BE2C (cell line): ENCODE data around the gene USP36.

ENCODE experiments used
- DNase-seq: peaks from one replicate; pipeline ENCODE4 v3.0.0-alpha.2; 2020
- H3K27me3 ChIP-seq: fragments of 250-450 bp; sonication (Bioruptor Pico); 2 replicates; pipeline ENCODE4 v1.5.1; 2020; ENCODE audit warnings: mild to moderate bottlenecking
- H3K36me3 ChIP-seq: fragments of 250-450 bp; sonication (Bioruptor Pico); 2 replicates; pipeline ENCODE4 v1.5.1; 2020; ENCODE audit warnings: mild to moderate bottlenecking
- H3K4me1 ChIP-seq: fragments of 250-450 bp; sonication (Bioruptor Pico); 2 replicates; pipeline ENCODE4 v1.5.1; 2020
- H3K4me3 ChIP-seq: 2 replicates; pipeline ENCODE4 v1.5.1; 2011; ENCODE audit warnings: low read depth, low read length
- H3K9me3 ChIP-seq: fragments of 250-450 bp; sonication (Bioruptor Pico); 2 replicates; pipeline ENCODE4 v1.5.1; 2020
- TF ChIP-seq, protein P1 (sequence below): IDR thresholded peaks from 2 replicates; pipeline ENCODE4 v1.5.1; 2012; ENCODE audit warnings: mild to moderate bottlenecking, low read depth, low read length

The USP36 gene

DNA sequence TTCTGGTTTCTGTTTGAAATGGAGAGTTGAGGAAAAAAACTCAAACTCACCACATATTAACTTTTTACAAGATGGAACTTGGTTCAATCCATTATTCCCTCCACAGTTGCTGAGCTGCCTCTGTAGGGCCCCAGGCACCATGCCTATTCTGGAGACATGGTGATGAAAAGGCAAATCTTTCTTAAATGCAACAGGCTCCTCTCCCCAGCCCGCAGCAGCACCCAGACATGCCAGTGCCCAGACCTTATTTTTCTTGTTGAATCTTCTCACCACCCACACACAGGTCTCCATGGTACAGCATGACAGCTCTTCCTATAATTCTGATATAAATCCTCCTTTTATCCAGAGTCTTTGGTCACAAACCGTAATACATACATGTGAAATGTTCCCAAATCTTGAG lies 66.2 kb downstream of the USP36 start:
- Histone ChIP-seq H3K4me1 (no peaks in the 10 kb centered on the region; the same call in 1 of the 2 replicates), H3K4me3 (no peak overlapping the region), H3K9me3 (no peaks in the 10 kb centered on the region), H3K36me3 (no peaks in the 10 kb centered on the region), H3K27me3 (no peaks in the 10 kb centered on the region)
- TF ChIP-seq, protein P1, sequence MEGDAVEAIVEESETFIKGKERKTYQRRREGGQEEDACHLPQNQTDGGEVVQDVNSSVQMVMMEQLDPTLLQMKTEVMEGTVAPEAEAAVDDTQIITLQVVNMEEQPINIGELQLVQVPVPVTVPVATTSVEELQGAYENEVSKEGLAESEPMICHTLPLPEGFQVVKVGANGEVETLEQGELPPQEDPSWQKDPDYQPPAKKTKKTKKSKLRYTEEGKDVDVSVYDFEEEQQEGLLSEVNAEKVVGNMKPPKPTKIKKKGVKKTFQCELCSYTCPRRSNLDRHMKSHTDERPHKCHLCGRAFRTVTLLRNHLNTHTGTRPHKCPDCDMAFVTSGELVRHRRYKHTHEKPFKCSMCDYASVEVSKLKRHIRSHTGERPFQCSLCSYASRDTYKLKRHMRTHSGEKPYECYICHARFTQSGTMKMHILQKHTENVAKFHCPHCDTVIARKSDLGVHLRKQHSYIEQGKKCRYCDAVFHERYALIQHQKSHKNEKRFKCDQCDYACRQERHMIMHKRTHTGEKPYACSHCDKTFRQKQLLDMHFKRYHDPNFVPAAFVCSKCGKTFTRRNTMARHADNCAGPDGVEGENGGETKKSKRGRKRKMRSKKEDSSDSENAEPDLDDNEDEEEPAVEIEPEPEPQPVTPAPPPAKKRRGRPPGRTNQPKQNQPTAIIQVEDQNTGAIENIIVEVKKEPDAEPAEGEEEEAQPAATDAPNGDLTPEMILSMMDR, result no peak
- no peak for DNase-seq

DNA sequence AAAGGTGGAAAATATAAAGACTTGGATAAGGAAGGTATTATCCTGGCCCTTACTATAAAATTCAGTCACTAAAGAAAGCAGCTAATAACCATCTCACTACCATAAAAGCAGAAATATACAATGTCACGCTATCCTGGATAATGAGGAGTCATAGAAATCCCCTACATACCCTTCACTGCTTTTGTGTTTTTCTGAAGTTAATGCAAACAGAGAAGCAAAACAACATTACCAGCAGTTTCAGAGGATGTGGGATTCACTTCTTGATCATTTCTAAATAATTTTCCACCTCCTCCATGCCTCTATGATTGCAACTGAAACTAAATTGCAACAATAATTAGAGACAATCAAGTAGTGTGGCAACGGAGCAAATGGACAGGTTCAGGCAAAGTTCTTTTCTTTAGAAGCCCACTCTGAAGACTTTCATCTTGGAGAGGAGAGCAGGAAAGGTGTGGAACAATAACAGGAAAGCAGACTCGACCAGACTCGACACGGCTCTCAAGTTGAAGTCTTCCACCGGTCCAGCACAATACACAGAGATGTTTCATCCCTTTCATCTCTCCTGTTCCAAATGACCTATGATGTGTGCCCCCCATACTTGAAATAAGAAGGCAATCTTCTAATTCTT lies 68.7 kb downstream of the USP36 start:
- H3K4me1 ChIP-seq, result no peaks in the 10 kb centered on the region; the same call in 1 of the 2 replicates
- H3K9me3 ChIP-seq, result no peaks in the 10 kb centered on the region
- TF ChIP-seq, protein P1, result no peak
- no peak for DNase-seq
- H3K27me3 ChIP-seq, result no peaks in the 10 kb centered on the region
- no peak overlapping the region for H3K4me3 ChIP-seq
- no peaks in the 10 kb centered on the region for H3K36me3 ChIP-seq

DNA sequence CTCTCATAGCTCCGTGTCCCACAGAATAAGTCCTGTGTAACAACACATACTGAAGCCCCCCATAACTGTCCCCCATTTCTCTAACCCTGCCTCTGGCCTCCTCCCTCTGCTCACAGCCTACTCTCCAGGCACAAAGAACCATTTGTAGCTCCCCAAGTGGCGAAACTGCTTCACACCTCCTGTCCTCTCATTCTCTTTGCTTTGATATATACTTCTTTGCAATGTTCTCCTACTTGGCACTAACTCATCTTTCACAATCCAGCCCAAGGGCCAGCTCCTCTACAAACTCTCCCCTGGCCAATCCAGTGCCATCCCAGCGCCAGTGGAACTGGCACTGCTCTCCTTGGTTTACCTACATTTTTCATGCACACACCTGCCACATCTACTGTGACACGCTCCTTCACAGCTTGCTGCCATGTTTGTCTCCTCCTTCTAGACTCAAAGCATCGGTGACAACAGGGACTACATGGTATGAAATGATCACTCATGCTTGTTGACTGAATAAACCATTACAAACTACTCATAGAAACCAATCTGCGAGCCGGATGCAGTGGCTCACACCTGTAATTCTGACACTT lies 71.3 kb downstream of the USP36 start:
- H3K4me1 ChIP-seq, result no peaks in the 10 kb centered on the region

DNA sequence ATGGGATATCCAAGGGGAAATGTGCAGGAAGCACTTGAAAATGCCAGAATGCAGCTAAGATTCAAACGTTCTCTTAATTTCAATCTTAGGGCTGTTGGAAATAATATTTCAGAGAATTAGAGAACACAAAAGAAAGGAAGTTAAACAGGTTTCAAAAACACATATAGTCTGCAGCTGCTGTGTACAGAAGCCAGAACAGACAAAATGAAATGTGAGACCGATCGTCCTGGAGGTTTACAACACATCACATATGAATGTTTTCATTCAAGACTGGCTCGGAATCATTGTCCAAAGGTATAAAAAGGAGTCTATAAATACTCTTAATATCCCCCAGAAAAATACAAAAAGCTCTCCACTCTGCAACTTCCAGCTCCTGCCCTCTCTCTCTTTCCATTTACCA lies 72.8 kb downstream of the USP36 start:
- Histone ChIP-seq H3K36me3 (no peaks in the 10 kb centered on the region; the same call in 1 of the 2 replicates), H3K27me3 (no peaks in the 10 kb centered on the region), H3K9me3 (no peaks in the 10 kb centered on the region), H3K4me3 (no peak overlapping the region), H3K4me1 (no peaks in the 10 kb centered on the region)
- DNase-seq, result no peak
- TF ChIP-seq, protein P1, result no peak

More for the DNA sequence above, 71.3 kb downstream of the USP36 start:
- Histone ChIP-seq H3K36me3 (no peaks in the 10 kb centered on the region), H3K9me3 (no peaks in the 10 kb centered on the region), H3K4me3 (no peak overlapping the region), H3K27me3 (no peaks in the 10 kb centered on the region)
- DNase-seq, result no peak
- TF ChIP-seq, protein P1, result no peak

DNA sequence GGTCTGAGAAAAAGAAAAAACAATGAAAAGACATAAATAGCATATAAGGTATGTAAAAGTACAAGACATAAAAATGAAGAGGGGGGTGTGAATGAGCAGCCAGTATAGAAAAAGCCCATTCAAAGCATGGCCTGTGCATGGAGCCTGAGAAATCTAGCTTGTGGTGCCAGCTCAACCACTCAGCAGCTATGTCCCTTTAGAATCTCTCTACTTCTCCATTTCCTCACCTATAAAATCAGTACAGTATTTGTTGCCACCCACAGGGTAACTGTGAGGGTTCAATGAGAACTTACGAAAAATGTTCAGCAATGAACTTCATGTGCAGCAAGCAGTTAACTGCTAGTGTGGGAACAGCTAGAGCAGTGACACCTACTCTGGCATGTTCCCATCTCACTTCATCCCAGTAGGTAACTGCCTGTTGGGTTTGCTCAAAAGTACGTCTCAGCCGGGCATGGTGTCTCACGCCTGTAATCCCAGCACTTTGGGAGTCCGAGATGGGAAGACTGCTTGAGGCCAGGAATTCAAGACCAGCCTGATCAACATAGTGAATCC lies 73.8 kb downstream of the USP36 start:
- Histone ChIP-seq H3K9me3 (no peaks in the 10 kb centered on the region), H3K27me3 (no peaks in the 10 kb centered on the region), H3K36me3 (no peaks in the 10 kb centered on the region; the same call in 1 of the 2 replicates), H3K4me3 (no peak overlapping the region), H3K4me1 (no peaks in the 10 kb centered on the region)
- TF ChIP-seq, protein P1, result no peak
- DNase-seq, result no peak

DNA sequence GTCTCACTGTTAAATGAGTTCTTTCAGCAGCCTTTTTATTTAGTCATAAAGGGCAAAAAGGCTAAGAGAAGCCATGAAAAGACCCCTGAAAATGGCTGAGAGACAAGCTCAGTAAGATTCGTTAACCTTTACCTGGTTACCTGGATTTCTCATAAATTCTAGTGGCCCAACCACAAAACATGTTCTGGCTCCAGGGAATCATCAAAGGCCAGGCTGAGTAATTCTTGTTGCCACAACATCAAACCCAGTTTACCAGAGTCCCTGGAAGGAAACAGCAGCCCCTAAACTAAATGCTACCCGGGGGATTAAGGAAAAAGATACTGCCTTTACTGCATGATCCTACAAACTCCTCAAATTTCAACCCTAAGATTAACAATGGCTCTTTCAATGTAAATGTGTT lies 74.4 kb downstream of the USP36 start:
- H3K4me3 ChIP-seq, result no peak overlapping the region
- no peaks in the 10 kb centered on the region for H3K9me3 ChIP-seq
- DNase-seq, result no peak
- no peaks in the 10 kb centered on the region for H3K4me1 ChIP-seq
- TF ChIP-seq, protein P1, result no peak
- no peaks in the 10 kb centered on the region for H3K27me3 ChIP-seq
- H3K36me3 ChIP-seq, result no peaks in the 10 kb centered on the region; the same call in 1 of the 2 replicates
